Ovary (tissue), 3 donors: ENCODE data around the gene SLC6A12.
"Not testable (repeated sequence)": the region's sequence is repeated elsewhere in the genome, so short reads cannot be mapped to it uniquely, and the experiment has no call there.

Experiments
- EP300 ChIP-seq: sonication (generic); formaldehyde crosslinking; IDR thresholded peaks from one replicate; pipeline ENCODE4 v1.6.1; 2017; ENCODE audit warnings: antibody characterized with exemption
- POLR2A ChIP-seq: fragments of 450-650 bp; IDR thresholded peaks from one replicate; pipeline ENCODE4 v1.6.1; 2017; ENCODE audit warnings: antibody characterized with exemption, mild to moderate bottlenecking, moderate library complexity
- TF ChIP-seq, protein P1 (sequence below), 3 donors: fragments of 450-650 bp in 2 of 3; fragments of 200-600 bp in 1 of 3; IDR thresholded peaks; one replicate each; pipeline versions ENCODE4 v1.5.1 to v1.8.0; 2016 to 2022; ENCODE audit warnings: antibody characterized with exemption in 3 of 3, mild to moderate bottlenecking in 1 of 3
- donor health status: DM: no; HTN: no; CAD: no.

DNA sequence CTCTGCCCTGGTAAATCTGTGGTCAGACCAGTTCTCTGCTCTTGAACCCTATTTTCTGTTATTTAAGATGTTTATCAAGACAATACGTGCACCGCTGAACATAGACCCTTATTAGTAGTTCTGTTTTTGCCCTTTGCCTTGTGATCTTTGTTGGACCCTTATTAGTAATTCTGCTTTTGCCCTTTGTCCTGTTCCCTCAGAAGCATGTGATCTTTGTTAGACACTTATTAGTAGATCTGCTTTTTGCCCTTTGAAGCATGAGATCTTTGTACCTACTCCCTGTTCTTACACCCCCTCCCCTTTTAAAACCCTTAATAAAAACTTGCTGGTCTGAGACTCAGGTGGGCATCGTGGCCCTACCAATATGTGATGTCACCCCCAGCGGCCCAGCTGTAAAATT lies 22.0 kb upstream of the SLC6A12 start:
- TF ChIP-seq, protein P1, sequence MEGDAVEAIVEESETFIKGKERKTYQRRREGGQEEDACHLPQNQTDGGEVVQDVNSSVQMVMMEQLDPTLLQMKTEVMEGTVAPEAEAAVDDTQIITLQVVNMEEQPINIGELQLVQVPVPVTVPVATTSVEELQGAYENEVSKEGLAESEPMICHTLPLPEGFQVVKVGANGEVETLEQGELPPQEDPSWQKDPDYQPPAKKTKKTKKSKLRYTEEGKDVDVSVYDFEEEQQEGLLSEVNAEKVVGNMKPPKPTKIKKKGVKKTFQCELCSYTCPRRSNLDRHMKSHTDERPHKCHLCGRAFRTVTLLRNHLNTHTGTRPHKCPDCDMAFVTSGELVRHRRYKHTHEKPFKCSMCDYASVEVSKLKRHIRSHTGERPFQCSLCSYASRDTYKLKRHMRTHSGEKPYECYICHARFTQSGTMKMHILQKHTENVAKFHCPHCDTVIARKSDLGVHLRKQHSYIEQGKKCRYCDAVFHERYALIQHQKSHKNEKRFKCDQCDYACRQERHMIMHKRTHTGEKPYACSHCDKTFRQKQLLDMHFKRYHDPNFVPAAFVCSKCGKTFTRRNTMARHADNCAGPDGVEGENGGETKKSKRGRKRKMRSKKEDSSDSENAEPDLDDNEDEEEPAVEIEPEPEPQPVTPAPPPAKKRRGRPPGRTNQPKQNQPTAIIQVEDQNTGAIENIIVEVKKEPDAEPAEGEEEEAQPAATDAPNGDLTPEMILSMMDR (IDR thresholded peaks at IDR 0.05): not testable (repeated sequence)
- not testable (repeated sequence) for TF ChIP-seq POLR2A, EP300
